CD4-positive, alpha-beta T cell treated with Interleukin-4 for 1 hour (primary cell): ENCODE data around the gene ARL4A.
A peak's percentile ranks its signal among the peaks of the same experiment; 100 is the strongest.
"Not testable (repeated sequence)": the region's sequence is repeated elsewhere in the genome, so short reads cannot be mapped to it uniquely, and the experiment has no call there.

ENCODE experiments used
- DNase-seq, 2 donors: peaks; one replicate each; pipeline ENCODE4 v3.0.0-alpha.2; 2020 to 2022

The ARL4A gene

DNA sequence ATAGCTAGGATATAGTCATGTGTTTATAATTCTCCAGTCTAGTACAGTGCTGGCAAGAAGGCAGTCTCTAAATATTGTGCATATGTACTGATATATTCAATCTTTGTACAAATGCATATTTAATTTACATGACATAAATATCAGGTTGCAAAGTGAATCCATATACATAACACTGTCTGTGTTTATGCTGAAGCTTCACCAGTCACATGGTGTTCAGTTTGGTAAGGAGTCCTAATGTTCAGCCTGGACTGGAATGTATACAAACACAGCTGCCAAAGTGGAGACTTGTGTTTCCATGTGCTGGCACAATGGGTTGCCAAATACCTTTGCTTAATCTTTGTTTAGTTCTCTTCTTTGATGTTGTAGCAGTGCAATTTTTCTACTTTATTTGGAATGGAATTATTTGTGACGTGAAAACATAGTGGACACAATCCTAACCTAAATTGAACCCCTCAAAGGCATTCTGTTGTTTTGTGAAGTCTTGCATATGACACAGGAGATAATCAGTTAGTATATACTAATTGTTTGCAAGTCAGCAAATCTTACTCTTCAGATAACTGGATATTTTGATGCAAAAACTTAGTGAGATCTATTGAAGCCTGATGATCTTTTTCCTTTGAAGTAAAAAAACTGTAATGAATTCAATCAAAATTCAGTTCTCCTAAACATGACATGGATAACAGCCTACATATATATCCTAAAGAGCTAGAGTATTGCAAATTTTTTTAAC lies 17.3 kb upstream of the ARL4A start:
- DNase-seq: no peak

DNA sequence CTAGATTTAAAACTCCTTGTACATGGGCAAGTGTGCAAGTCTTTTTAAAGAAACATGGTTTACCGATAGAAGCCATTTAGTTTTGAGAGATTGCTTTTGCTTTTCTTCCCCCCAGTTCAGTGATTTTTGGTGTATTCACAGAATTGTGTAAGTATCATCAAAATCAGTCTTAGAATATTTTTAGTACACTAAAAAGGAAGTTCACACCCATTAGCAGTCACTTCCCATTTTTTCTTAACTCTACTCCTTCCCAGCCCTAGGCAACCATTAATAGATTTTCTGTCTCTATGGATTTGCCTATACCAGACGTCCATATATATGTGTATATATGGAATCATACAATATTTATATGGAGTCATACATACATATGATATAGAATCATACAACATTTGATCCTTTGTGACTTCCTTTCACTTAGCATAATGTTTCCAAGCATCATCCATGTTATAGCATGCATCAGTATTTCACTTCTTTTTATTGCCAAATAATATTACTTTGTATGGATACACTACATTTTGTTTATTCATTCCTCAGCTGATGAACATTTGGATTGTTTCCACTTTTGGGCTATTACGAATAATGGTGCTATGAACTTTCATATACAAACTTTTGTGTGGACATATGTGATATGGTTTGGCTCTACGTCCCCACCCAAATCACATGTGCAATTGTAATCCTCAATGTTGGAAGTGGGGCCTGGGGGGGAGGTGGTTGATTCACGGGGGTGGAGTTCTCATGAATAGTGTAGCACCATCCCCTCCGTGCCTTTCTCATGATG lies 16.5 kb upstream of the ARL4A start:
- no peak for DNase-seq

DNA sequence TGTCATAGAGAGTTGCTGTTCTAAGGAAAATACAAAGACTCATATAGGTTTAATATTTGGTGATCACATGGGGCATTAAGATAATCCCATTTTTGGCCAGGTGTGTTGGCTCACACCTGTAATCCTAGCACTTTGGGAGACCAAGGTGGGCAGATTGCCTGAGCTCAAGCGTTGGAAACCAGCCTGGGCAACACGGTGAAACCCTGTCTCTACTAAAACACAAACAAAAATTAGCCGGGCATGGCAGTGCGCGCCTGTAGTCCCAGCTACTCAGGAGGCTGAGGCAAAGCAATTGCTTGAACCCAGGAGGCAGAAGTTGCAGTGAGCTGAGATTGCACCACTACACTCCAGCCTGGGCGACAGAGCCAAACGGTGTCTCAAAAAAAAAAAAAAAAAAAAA lies 14.0 kb upstream of the ARL4A start:
- DNase-seq: not testable (repeated sequence)

DNA sequence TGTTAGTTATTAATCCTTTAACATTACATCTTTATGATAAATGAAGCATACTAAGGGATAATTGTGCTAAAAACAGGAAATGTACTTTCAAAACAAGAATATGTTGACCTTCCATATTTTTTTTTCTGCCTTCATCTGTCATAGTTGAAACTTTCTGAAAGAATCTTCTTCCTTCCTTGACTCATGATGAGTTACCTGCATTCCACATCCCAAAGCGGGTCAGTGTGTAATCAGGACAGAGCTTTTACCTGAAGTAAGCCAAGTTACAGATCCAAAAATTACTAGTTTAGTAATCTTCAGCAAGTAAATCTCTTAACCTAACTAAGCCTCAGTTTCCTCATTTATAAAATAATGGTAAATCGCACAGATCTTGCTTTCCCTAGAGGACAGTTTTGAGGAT lies 13.4 kb upstream of the ARL4A start:
- no peak for DNase-seq

DNA sequence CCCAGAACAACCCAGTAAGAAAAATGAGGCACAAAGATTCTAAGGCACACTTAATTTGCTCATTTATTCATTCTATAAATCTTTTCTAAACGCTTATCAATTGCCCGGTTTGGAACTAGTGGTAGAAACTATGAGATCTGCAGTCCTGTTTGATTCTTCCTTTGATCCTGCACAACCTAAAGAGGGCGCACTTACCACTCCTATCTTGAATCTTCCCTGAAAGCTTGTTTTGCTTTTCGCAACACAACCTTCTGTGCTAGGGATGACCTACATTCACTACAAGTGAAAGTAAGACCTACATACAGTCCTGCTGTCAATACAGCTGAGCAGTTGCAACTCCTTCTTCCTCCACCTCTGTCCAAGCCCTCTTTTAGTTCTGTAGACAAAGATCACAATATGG lies 12.6 kb upstream of the ARL4A start:
- peak; percentile 57 to 77 for DNase-seq

DNA sequence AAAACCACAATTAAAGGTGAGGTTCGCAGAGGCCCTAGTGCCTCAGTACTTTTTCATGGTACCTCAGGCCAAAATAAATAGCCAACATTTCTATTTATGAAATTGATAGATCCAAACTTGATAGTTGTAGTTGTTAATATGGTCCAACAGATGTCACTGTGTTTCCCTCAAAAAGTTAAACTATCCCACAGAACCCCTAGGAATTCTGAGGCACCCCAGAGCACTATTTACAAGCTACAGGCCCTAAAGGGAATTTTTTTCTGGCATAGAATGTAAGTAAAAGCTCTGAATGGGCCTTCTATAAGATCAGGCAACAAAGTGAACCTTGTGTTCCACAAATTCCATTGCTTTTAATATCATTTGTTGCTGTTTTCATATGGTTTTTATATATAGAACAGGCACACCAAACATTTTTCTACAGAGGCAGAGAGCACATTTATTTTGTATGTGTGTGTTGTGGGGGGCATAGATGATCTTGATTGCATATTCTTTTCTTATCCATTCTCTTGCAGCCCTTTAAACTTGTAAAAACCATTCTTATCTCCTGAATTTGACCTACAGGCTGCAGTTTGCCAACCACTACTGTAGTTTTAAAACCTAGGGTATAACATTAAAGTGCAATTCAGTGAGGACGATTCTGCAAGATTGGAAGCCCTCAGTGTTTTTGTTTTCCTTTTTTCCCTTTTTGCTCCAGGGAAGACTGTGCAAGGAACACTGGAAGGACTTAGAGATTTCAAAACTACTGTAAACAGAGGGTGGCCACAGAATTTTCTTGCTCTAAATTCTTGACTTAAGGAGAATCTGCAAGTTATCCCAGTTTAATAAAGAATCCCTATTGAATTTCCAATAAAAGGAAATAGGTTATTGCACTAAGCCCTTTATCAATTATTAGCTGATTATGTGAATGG lies 3.5 kb upstream of the ARL4A start:
- no peak for DNase-seq

DNA sequence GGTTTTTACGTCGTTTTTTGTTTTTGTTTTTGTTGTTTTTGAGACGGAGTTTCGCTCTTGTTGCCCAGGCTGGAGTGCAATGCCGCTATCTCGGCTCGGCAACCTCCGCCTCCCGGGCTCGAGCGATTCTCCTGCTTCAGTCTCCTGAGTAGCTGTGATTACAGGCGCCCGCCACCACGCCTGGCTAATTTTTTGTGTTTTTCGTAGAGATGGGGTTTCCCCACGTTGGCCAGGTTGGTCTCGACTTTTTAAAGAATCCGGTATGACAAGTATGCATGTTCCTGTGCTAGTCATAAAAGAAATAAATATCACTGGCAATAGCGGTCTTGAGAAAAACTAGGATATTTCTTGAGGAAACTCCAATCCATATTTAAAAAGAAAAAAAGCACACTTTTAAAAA lies 2.7 kb upstream of the ARL4A start:
- peak in 1 of 2 donors; percentile 45 for DNase-seq

DNA sequence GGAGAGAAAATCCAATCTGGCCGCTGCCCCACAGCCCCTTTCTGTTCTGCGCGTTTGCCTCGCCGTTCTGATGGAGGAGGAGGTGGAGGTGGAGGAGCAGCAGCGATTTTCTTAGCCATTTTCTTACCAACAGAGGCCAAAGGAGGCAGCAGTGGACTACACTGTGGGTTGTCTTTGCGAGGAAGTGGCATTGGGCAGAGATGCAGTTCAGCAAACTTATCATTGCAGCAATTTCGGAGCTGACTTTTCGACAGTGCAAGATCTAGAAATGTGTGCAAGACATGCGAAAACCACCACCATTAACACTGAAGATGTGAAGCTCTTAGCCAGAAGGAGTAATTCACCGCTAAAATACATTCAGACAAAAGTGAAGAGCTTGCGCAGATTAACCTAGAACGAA lies 1.9 kb upstream of the ARL4A start:
- peak; percentile 63 to 66 for DNase-seq

DNA sequence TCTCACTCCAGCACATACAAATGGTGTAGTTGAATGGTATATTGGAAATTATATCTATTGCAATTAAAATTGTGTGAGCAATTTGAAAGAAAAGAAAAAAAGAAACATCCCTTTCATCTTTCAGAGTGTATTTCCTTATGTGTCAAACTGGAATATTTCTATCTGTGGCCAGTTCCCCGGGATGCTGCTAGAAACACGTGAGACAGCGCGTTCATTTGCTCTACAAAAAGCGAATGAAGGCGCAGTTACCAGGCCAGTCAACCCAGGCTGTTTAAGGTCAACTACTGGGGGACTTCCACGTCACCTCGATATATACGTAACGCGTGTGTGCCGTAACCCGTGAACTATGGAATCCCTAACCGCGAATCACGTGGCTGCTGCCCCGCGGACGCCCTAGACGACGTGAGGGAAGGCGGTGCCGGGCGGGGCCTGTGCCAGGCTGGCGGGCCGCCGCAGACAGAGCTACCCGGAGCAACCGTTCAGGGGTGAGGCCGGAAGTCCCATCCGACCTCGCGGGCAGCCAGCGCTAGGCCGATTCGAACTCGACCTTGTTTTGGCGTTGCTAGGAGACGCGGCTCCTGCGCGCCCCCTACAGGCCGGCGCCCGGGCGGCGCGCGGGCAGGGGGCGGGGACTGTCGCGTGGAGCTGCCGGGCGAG lies 1.1 kb upstream of the ARL4A start:
- DNase-seq: peak; percentile 98 to 99

DNA sequence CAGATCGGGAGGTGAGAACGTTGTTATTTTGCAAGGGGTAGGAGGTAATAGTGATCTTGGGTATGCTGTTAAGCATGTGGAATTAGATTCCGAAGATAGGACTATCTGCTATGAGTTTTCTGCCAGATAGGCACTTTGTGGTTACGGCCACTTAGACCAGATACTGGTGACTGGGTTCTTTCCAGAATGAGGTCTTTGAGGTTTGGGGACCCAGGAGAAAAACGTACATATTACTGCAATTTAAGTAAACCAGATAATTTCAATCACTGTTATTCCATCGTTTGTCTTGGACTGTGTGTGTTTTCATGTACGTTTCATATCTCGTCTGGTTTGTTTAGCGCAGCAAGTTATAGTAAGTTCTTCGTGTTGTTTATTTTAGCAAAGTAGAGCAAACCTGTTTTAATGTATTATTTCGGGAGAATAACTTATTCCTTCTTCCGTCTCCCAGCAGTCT lies 312 bp downstream of the ARL4A start:
- no peak for DNase-seq

DNA sequence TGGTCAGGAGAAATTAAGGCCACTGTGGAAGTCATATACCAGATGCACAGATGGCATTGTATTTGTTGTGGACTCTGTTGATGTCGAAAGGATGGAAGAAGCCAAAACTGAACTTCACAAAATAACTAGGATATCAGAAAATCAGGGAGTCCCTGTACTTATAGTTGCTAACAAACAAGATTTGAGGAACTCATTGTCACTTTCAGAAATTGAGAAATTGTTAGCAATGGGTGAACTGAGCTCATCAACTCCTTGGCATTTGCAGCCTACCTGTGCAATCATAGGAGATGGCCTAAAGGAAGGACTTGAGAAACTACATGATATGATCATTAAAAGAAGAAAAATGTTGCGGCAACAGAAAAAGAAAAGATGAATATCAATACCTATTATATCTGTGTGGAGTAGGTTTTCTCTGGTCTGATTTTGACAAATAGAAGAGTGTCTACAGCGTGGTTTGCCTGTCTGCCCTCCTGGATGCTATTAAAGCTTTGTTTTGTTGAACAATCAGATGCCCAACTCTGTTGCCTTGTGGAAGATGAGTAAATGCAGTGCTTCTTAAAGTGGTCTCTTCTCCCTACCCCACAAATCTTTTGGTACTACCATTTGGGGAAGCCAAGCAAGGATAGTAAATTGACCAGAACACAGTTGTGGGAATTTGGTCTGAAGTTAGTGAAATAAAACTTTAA lies 1.2 kb downstream of the ARL4A start:
- DNase-seq: not testable (repeated sequence)

DNA sequence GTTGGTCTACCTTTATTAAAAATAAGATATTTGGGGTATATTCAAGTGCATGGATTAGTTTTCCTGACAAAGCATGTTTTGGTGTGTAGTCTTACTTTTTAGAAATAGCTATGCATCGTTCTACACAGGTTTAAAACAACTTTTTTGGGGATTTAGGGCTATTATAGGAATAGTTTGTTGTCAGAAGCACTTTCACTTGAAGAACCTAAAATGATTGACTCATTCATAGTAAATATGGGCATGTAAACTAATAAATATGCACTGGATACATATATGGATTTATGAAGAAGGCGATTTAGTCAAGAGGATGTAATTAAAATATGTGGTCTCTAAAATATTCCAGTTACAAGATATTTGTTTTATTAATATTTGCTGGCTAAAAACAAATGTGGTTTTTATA lies 2.0 kb downstream of the ARL4A start:
- no peak for DNase-seq

DNA sequence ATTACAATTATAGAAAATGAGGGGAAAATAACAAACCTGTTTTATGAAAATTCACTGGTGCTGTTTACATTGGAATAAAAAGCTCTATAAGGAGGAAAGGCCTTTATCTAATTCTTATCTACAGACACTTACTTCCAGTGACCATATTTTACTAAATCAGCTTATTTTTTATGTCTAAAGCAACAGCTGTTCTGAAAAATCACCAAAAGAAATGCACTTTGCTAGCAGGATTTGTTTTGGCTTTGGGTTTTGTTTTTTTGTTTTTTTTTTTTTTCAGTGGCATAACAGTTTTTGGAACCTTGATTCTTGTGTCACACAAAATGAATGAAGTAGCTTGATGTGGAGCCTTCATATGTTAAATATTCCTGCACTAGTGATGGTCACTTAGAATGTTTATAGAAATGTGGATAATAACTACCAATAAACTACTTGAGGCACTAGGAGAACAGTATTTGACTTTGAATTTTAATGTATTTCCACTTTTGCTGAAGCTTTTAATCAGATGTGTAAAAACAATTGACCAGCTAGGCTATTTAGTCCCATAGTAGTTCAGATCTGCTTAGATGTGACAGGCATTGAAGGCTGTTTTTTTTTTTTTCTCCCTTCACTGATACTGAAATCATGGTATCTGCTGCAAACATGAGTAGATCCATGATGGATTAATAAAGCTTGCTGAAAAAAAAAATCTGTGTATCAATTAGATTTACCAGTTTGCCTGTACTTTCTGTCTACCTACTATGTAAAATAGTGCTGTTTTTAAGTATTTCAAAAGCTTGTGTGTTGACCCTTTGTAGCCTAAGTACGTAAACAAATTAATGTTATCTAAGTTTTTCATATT lies 2.8 kb downstream of the ARL4A start:
- no peak for DNase-seq

DNA sequence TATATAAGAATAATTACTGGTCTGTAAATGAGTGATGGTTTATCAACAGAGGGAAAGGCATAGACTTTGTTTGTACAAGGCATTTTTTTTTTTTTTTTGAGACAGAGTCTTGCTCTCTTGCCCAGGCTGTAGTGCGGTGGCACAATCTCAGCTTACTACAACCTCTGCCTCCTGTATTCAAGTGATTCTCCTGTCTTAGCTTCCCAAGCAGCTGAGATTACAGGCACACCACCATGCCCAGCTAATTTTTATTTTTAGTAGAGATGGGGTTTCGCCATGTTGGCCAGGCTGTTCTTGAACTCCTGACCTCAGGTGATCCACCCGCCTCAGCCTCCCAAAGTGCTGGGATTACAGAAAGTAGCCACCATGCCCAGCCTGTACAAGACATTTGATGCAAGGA lies 4.0 kb downstream of the ARL4A start:
- DNase-seq: not testable (repeated sequence)

DNA sequence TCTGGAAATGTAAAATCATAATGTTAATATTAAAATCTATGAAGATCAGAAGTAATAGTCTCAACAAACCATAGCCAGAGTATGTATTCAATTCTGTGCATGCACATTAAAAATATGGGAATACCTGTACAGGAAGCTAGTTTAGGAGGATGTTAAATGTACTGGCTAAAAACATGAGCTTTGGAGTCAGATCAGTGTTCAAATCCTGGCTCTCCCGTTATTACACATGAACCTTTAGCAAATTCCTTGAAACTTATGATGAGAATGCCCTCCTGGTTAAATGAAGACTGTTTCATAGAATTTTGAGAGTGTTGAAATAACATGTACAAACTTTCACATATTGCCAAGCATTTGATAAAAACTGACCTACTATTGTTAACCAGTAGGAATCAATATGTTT lies 4.6 kb downstream of the ARL4A start:
- DNase-seq: no peak

DNA sequence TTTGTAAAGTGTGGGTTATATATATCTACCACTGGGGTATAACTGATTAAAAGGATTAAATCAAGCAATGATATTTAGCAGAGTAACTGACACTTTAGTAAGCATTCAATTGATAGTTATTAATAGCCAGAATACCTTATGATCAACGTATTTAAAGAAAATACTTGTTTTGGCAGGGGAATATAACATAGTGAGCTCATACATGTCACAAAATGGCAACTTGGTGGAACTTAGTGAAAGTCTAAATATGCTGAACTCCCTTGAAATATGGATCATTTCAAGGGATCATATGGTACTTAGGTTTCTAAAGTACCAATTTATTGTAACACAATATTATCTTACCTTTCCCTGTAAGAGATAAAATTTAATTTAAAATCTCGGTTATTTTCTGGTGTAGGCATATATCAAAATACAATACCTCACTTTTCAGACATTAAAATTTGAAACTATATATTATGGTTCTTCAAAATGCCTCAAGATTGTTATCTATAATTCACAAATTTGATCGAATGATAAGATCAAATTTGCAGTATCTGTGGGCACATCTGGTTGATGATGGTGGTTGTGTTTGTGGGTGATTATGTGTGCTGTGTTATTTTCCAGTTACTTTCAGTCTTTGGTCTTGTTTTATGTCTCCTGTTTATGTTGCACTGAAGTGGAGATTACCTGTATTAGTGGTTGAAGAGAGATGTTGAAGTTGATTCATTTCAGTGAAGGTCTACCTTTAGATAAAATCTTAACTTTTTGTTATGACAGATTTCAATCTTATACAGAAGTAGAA lies 5.2 kb downstream of the ARL4A start:
- peak in 1 of 2 donors; percentile 26 for DNase-seq

DNA sequence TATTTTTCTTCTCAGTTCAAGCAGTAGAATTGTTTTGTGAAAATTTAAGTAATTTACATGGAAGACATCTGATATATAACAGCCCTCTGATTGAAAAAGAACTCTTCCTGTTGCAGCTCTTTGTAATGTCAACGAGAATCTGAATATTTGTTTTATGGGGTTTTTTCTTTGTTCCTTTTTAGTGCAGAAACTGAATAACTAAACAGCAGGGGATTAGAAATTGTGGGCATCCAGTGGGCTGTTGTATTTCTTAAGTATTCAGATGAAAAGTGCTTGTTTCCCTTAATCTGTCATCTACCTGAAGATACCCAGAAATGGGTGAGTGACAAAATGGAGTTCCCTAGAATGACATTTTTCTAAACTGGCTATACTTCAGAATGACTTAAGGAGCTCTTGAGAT lies 7.4 kb downstream of the ARL4A start:
- no peak for DNase-seq

DNA sequence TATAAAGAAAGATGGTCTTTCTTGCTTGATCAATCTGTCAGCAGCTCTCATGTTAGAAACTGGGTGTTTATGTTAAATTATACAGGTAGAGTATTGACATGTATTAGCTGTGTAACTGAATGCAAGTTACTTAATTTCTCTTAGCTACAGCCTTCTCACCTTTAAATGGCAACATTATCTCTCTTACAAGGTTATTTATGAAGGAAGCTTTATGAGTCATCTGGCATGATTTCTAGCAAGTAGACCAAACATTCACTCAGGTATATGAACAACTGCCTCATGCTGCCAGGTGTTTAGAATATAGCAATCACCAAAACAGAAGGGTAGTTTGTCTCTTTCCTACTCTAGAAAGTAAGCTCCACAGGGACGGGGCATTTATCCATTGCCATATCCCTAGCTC lies 8.5 kb downstream of the ARL4A start:
- DNase-seq: no peak

DNA sequence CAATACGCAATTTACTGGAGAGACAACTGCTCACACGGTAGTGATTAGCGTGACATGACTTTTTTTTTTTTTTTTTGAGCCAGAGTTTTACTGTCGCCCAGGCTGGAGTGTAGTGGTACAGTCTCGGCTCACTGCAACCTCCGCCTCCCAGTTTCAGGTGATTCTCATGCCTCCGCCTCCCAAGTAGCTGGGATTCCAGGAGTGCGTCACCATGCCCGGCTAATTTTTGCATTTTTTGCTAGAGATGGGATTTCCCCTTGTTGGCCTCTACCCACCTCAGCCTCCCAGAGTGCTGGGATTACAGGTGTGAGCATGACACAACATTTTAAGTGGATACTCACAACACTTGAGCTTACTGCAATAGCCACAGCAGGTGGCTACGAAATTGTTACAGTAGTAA lies 11.9 kb downstream of the ARL4A start:
- no peak for DNase-seq

DNA sequence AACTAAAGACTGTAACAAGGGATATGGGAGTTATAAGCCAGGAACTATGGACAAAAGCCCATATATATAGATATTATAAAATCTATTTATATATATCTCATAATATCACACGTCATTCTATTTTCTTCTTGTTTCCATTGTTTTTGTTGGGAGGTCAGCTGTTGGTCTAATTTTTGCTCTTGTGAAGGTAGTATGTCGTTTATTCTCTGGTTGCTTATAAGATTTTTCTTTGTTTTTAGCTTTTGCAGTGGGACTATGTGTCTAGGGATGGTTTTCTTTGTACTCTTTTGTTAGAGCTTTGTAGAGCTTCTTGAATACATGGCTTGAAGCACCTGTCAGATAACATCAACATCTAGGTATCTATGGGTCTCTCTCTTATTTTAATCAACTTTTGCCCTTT lies 14.0 kb downstream of the ARL4A start:
- no peak for DNase-seq
